ENCODE data around the gene RAD51B.

The RAD51B gene

DNA sequence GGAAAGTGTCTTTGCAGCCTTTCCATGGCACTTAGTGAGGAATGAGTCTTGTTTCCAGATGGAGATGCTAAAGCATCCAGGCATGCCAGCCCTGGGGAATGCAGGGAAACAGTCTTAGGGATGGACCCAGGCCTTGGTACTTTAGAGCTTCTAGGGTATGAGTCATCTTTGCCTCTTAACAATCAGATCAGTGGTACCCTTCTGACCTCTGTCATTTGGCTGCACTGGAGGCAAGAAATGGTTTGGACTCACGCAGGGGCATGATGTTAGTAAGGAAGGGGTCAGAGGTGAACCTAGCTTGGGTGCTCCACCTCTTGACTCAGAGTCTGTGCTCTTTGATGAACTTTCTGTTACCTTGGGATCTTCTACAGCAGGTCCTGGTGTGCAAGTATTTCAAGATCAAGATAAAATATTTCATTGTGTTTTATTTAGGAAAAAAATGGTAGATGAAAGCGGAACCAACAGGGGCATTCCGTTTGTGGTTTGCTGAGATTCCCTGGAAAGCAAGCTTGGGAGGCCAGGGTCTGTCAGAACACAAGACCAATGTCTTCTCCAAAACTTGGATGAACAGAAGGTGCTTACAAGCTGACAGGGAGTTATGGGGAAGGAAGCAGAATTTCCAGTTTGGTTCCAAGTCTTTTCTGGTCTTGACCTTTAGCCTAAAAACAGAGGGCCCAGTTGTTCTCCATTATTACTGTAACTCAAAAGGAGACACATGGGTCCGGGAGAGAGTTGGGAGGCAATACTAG is 757.1 kb downstream of the RAD51B start:
- DNase-seq (ENCODE audit: low read depth), result no peak

DNA sequence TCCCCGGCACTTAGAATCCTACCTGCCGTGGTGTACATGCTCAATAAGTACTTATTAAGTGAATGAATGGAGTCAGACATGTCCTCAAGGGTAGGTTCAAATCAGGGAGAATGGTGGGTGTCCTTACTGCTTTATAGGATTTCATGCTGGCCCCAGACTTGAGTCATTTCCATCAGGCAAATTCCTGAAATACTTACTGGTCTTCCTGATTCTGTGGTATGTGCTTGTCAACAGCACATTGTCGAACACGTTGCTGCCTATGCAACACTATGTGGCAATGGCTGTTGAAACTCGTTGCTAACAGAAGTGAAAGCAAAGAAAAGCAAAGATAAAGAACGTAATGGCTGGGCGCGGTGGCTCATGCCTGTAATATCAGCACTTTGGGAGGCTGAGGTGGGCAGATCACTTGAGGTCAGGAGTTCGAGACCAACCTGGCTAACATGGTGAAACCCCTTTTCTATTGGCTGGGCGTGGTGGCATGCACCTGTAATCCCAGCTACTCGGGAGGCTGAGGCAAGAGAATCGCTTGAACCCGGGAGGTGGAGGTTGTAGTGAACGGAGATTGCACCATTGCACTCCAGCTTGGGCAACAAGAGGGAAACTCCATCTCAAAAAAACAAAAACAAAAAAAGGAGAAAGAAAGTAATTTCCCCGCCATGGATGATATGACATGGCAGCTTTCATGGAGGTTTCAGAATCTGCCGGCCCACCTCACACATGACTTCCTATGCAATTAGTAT is 758.4 kb downstream of the RAD51B start:
- no peak for DNase-seq (ENCODE audit: low read depth)

GRCh38 chr14:68578597-68578996 is 759.0 kb downstream of the RAD51B start:
- DNase-seq (ENCODE audit: low read depth), result no peak

- DNase-seq (ENCODE audit: low read depth), result no peak
Observed at GRCh38 chr14:68580096-68580645, 760.6 kb downstream of the RAD51B start.

GRCh38 chr14:68580671-68581070 is 761.1 kb downstream of the RAD51B start:
- DNase-seq (ENCODE audit: low read depth), result no peak

DNA sequence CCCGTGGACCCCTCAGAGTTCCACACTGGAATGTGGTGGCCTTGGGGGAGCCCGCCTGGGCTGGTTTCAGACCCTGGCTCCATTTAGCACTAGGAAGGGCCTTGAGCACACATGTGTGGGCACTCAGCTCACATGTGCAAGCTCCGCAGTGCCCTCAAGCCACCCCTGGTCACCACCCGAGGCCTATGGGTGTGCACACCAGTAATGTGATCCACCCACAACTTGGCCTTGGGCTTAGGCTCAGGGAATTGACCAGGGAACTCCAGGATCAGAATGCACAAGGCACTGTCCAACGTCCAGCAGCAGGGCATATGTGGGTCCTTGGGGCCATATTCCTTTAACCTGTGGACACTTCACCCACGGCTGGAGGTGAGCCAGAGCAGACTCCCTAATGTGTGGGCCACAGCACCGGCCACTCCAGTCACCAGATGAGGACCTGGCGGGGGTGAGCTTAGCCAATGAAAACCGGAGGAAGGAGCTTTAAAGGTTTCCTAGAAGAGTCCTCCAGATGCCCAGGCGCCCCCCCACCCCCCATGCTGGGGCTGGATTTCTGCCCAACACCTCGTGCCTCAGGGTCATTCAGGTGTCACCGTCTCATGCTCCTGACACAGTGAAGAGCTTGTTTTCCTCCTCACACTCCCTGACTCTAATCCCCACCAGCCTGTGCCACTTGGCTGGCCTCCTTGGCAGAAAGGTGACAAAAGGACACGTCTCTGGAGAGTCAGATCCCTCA is 764.1 kb downstream of the RAD51B start:
- DNase-seq (ENCODE audit: low read depth), result no peak

DNA sequence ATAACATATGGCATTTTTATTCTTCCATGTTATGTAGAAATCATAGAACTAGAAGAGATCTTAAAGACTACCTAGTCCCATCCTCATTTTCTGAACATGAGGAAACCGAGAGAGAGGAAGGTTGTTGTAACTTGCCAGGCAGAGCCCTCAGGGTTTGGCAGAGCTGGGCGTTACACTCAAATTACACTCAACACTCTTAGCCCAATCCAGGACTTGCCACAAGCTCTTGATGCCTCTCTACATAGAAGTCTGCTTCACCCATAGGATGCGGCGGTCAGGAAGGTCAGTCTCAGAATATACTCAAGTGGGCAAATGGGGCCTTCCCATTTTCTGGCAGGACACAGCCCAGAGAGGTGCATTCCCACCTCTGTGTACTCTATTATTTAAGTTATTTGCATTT is 765.2 kb downstream of the RAD51B start:
- no peak for DNase-seq (ENCODE audit: low read depth)

DNA sequence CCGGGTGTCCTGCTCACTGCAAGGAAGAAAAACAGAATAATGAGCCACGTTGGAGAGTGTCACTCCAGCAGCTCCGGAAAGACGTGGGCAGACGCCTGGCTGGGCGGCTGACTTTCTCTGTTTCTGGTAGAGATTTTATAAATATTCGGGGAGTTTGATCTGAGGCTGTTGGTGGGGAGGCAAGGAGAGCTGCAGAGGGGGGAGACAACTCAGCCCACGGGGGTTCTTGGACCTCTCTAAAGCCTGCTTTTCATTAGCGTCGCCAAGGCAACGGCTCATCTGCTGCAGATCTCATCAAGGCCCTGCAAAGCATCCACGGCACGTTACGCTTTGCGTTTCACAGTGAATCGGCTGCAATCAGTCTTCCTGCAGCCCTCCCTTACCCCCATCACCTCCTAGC is 766.1 kb downstream of the RAD51B start:
- no peak for DNase-seq (ENCODE audit: low read depth)

- DNase-seq (ENCODE audit: low read depth), result no peak
Observed at GRCh38 chr14:68586896-68587751, 767.5 kb downstream of the RAD51B start.

- DNase-seq (ENCODE audit: low read depth), result no peak
Observed at GRCh38 chr14:68587931-68588330, 768.4 kb downstream of the RAD51B start.

DNA sequence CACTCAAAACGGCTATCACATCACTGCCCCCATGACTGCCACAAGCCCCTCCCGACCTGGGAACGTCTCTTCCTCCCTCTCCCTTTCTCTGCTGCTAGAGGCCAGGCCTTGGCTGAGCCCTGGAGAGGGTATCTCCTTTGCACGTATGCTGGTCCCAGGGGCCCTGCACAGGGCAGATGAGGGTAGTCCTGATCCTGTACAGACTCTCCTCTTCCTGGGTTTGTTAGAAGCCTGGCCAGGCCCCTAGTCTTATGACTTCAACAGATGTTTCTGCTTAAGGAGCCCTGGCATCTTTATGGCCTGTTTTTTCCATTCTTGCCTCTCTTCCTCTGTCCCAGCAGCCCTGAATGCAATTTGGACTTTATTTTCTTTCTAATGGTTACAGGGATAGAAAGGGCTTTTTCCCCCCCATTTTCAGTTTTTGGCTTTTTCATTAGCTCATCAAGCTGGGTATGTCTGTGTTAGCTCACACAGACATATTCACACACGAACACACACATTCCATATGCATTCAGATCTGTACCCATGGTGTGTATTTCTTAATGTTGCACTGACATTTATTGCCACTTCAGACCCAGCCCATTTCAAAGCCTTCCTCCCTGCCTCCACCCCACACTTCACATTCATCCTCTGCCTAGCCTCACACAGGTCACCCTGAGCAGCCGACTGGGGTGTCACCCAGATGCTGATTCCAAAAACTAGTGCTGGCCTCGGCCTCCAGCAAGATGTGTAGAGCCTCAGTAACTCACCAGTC is 770.0 kb downstream of the RAD51B start:
- no peak for DNase-seq (ENCODE audit: low read depth)

- DNase-seq (ENCODE audit: low read depth), result no peak
Observed at GRCh38 chr14:68590201-68590522, 770.6 kb downstream of the RAD51B start.

DNA sequence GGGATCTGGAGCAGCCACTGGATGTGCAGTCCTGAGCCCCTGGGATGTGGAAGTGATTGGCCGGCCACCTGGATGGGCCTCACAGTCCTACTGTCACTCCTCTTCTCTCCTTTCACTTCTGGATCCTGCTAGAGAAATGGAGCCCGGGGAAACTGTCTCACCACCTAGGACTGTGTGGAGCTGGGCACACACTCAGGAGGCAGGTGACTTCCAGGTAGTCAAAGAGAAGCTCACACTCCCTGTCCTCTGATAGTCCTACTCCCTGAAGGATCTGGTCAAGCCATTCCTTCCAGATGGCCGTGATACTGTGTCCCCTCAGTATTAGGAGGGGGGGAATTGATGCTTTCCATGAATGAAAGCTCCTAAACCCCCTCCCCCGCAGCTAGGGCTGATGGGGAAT is 772.2 kb downstream of the RAD51B start:
- no peak for DNase-seq (ENCODE audit: low read depth)

DNA sequence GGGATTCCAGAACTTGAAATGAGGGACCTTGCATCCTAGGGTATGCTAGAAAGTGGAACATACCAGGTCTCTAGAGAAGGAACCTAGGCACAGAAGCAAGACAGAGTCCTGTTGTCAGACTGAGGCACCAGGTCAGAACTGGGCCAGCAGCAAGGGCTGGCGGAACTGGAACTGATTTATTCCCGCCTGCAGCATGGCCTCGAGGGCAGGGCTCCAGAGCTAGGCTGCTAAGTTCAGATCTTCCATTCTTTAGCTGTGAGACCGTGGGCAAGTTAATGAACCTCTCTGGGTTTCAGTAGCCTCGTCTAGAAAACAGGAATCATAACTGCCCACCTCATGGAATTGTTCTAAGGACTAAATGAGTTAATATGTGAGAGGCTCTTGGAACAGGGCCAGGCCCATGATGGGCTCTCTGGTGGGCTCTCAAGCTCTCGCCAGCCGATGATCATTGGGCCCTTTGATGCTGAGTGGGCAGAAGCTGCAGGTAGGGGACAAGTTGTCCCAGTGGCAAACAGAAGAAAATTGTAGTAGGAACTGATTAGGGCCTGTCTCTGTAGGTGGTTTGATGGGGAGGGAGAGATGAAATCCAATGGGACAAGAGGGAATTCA is 773.5 kb downstream of the RAD51B start:
- DNase-seq (ENCODE audit: low read depth), result no peak

- DNase-seq (ENCODE audit: low read depth), result no peak
Observed at GRCh38 chr14:68593806-68594536, 774.4 kb downstream of the RAD51B start.

DNA sequence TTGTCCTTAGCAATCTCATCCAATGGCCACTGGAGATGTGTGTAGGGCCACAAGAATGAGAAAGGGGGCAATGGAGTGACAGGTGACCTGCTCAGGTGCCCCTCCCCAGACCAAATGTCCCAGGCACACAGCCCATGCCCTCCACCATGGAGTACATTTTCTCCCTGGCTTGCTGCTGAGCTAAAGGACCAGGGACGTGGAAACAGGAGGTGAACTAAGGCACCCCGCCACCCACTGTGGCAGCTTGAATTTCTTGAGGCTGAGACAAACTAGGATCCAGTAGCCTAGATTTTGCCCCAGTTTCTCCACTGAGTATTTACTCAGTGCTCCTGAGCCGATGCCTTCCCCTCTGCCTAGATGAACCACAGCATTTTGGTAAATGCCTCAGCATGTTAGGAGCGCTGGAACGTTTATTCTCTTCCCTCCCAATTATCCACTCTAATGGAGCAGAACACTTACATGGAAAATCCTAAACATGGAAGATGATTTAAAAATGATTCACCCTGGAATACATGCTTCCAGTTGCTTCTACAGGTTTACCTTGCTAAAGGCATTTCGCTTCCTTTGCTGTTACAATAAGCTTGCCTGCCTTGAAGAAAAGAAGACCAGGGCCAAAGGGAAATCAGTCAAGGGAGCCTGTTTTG is 775.3 kb downstream of the RAD51B start:
- DNase-seq (ENCODE audit: low read depth), result no peak

DNA sequence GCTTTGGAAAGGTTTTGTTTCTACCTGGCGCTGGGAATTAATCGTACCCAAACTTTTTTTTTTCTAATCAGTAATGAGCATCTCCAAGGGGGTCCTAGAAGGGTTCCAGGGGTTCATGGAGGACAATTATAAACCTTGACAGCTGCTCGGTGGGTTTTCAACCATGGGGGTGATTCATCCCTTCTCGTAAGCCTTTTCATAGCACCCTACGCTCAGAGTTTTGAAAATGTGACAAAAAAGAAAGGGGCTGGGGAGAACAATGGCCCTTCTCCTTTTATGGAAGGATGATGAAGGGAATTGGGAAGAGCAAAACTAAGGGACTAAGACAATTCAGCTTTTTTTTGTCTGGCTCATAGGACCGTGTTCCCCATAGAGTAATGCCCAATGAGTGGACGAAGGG is 776.6 kb downstream of the RAD51B start:
- DNase-seq (ENCODE audit: low read depth), result no peak

- no peak for DNase-seq (ENCODE audit: low read depth)
Observed at GRCh38 chr14:68596701-68597100, 777.1 kb downstream of the RAD51B start.

DNA sequence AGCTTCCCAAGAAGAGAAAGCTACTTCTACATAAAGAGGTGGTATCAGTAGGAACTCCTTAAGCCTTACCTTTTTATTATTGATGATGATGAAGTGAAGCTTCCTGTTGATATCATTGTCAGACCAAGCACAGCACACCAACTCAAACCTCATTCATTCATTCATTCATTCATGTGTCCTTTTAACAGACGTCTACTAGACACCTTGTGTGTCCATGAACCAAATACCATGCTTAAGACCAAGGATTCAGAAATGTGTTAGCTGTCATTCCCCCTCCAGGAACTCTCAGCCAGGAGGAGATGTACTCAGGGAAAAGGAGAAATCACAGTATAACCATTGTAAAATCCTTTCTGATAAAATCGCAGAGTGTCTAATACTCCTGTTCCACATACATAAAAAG is 778.5 kb downstream of the RAD51B start:
- DNase-seq (ENCODE audit: low read depth), result no peak
